Muscle of back (tissue), 10 donors: ENCODE data around the gene CDC14A. TPM values are rescaled to one million over a fixed set of nuclear protein-coding genes. Genes with fewer than 3 reads are reported as not detected.

Experiments
- polyA plus RNA-seq, 10 donors: library from polyadenylated mRNA; unstranded; fragments of 120-200 nt; gene quantifications; one replicate each; pipeline ENCODE4 v1.2.1, GENCODE V29; 2013; ENCODE audit not compliant: insufficient read length in 10 of 10

Gene CDC14A
- polyA plus RNA-seq, 10 donors, result 3.9 to 7.7 (median 5.6) TPM

Other genes with a start within 250 kb of the CDC14A start
- gene SASS6, start 219.6 kb upstream of the CDC14A start, polyA plus RNA-seq, result 1 to 10 TPM; 2.8 to 5.6 (median 4.8) TPM
- gene TRMT13, start 219.3 kb upstream of the CDC14A start, polyA plus RNA-seq, result 10 to 100 TPM; 17.2 to 38.1 (median 25.3) TPM
- gene LRRC39, start 174.2 kb upstream of the CDC14A start, polyA plus RNA-seq, result 100 to 1,000 TPM; 113 to 280 (median 220) TPM
- 10 to 100 TPM in 8 of 10 donors, 1 to 10 TPM in 2; 7.7 to 15.7 (median 11.1) TPM for gene DBT, start 102.7 kb upstream of the CDC14A start, polyA plus RNA-seq
- 10 to 100 TPM; 27.5 to 37.8 (median 30.5) TPM for gene RTCA, start 86.3 kb upstream of the CDC14A start, polyA plus RNA-seq
- gene GPR88, start 185.6 kb downstream of the CDC14A start, polyA plus RNA-seq, result under 1 TPM; 0.06 to 0.27 (median 0.15) TPM